IgD-negative memory B cell (primary cell): ENCODE results near the gene PDE3B. TPM values are rescaled to one million over a fixed set of nuclear protein-coding genes. Genes with fewer than 3 reads are reported as not detected.
"Not testable (repeated sequence)": the region's sequence is repeated elsewhere in the genome, so short reads cannot be mapped to it uniquely, and the experiment has no call there.

Source experiments
- H3K27ac Mint-ChIP-seq, 3 donors: one replicate each; pipeline ENCODE4 v1.8.0; 2020 to 2022; ENCODE audit warnings: mild to moderate bottlenecking in 3 of 3, mixed read lengths in 3 of 3, moderate library complexity in 1 of 3
- H3K27me3 Mint-ChIP-seq: one replicate; pipeline ENCODE4 v1.8.0; 2021; ENCODE audit warnings: mixed read lengths
- H3K36me3 Mint-ChIP-seq: one replicate; pipeline ENCODE4 v1.8.0; 2020; ENCODE audit warnings: mild to moderate bottlenecking, mixed read lengths
- H3K4me1 Mint-ChIP-seq, 3 donors: one replicate each; pipeline ENCODE4 v1.8.0; 2020 to 2022; ENCODE audit warnings: mixed read lengths in 3 of 3, mild to moderate bottlenecking in 1 of 3
- H3K4me3 Mint-ChIP-seq, 4 donors: one replicate each; pipeline ENCODE4 v1.8.0; 2020 to 2022; ENCODE audit warnings: mild to moderate bottlenecking in 4 of 4, mixed read lengths in 4 of 4, moderate library complexity in 3 of 4
- H3K9me3 Mint-ChIP-seq, 3 donors: one replicate each; pipeline ENCODE4 v1.8.0; 2020 to 2021; ENCODE audit warnings: mixed read lengths in 3 of 3, mild to moderate bottlenecking in 1 of 3
- polyA plus RNA-seq: library from polyadenylated mRNA; unstranded; fragments of 300-500 nt; fragmentation: Illumina TruSeq; gene quantifications from one replicate; pipeline ENCODE4 v1.2.3, GENCODE V29; 2021

The PDE3B gene
- polyA plus RNA-seq, 1 donor from 2014 or later: 5.5 TPM

DNA sequence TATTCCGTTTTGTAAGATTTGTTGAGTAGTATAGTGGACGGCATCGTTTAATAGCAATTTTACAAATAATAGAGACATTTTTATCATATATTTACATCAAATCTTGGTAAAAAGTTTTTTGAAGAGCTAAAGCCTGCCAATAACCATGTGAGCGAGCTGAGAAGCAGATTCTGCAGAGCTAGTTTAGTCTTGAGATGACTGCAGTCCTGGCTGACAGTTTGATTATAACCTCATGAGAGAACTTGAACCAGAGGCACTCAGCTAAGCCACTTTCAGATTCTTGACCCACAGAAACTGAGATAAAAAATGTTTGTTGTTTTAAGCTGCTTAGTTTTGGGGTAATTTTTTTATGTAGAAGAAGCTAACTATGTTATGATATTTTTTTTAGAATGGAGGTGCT is 78.9 kb downstream of the PDE3B start:
- Mint-ChIP-seq H3K27ac (no peak overlapping the region), H3K36me3 (no peaks in the 10 kb centered on the region), H3K4me3 (no peak overlapping the region), H3K9me3 (no peaks in the 10 kb centered on the region), H3K4me1 (peaks cover 0 to 2% (median 0%) of the 10 kb centered on the region in 3 donors), H3K27me3 (peaks cover 3% of the 10 kb centered on the region)

DNA sequence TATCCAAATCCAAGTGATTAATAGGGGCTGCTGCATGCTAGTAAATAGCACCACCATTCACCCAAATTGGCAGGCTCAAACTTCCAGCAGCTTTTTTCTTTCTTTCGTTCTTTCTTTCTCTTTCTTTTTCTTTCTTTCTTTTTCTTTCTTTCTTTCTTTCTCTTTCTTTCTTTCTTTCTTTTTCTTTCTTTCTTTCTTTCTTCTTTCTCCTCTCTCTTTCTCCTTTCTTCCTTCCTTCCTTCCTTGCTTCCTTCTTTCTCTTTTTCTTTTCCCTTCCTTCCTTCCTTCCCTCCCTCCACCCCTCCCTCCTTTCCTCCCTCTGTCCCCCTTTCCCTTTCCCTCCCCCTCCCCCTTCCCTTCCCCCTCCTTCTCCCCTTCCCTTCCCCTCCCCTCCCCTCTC is 81.5 kb downstream of the PDE3B start:
- no peaks in the 10 kb centered on the region for H3K9me3 Mint-ChIP-seq
- H3K36me3 Mint-ChIP-seq: no peaks in the 10 kb centered on the region
- no peak overlapping the region for H3K4me3 Mint-ChIP-seq
- peaks cover 0 to 5% (median 1%) of the 10 kb centered on the region in 3 donors for H3K4me1 Mint-ChIP-seq
- H3K27me3 Mint-ChIP-seq: peaks cover 3% of the 10 kb centered on the region
- H3K27ac Mint-ChIP-seq: no peak overlapping the region

DNA sequence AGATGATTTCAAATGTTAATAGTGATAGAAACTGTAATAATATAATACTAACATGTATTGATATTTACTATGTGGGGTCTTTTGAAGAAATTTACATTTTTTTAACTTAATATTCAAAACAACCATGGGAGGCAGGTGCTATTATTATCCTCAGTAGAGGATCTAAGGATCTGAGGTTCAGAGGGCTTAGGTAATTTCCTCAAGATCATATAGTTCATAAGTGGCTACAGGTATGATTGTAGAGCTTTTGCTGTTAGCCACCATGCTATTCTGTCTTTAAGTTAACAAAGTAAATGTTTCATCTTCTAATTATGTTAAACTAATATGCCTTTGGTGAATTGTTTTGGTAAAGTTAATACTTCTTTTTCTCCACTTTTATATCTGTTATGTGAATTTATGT is 83.6 kb downstream of the PDE3B start:
- no peaks in the 10 kb centered on the region for H3K36me3 Mint-ChIP-seq
- H3K4me1 Mint-ChIP-seq: peaks cover 0 to 5% (median 1%) of the 10 kb centered on the region in 3 donors
- H3K9me3 Mint-ChIP-seq: no peaks in the 10 kb centered on the region
- peaks cover 3% of the 10 kb centered on the region for H3K27me3 Mint-ChIP-seq
- no peak overlapping the region for H3K27ac Mint-ChIP-seq
- H3K4me3 Mint-ChIP-seq: no peak overlapping the region

DNA sequence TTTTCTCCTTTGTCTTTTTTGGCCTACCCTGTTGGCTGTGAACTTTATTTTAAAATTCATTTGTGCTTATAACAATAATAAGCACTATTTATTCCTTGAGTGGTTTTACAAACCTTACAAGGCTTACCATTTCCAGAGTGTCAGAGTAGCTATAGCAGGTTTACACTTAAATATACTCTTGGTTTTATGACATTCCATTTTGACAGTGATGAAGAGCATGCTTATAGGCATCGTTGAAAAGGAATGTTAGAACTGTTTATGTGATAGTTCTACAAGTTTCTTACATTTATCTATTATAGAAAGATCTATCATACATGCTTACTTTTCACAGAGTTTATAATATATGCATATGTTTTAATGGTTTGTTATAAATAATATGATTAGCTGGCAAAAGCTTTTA is 84.1 kb downstream of the PDE3B start:
- Mint-ChIP-seq H3K4me1 (peaks cover 0 to 5% (median 1%) of the 10 kb centered on the region in 3 donors), H3K9me3 (no peaks in the 10 kb centered on the region), H3K27me3 (peaks cover 3% of the 10 kb centered on the region), H3K36me3 (no peaks in the 10 kb centered on the region), H3K27ac (no peak overlapping the region), H3K4me3 (no peak overlapping the region)

DNA sequence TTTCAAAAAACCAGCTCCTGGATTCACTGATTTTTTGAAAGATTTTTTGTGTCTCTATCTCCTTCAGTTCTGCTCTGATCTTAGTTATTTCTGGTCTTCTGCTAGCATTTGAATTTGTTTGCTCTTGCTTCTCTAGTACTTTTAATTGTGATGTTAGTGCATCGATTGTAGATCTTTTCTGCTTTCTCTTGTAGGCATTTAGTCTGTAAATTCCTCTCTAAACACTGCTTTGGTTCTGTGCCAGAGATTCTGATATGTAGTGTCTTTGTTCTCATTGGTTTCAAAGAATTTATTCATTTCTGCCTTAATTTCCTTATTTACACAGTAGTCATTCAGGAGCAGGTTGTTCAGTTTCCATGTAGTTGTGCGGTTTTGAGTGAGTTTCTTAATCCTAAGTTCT is 96.9 kb downstream of the PDE3B start:
- H3K27me3 Mint-ChIP-seq, H3K9me3 Mint-ChIP-seq, H3K27ac Mint-ChIP-seq, H3K36me3 Mint-ChIP-seq, H3K4me3 Mint-ChIP-seq, H3K4me1 Mint-ChIP-seq: not testable (repeated sequence)

DNA sequence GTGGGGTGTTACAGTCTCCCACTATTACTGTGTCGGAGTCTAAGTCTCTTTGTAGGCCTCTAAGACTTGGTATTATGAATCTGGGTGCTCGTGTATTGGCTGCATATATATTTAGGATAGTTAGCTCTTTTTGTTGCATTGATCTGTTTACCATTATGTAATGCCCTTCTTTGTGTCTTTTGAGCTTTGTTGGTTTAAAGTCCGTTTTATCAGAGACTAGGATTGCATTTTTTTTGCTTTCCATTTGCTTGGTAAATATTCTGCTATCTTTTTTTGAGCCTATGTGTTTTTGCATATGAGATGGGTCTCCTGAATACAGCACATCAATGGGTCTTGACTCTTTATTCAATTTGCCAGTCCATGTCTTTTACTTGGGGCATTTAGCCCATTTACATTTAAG is 97.6 kb downstream of the PDE3B start:
- H3K9me3 Mint-ChIP-seq: peaks cover 0 to 7% (median 2%) of the 10 kb centered on the region in 3 donors
- peaks cover 2% of the 10 kb centered on the region for H3K36me3 Mint-ChIP-seq
- H3K27me3 Mint-ChIP-seq: peaks cover 5% of the 10 kb centered on the region
- H3K4me3 Mint-ChIP-seq: no peak overlapping the region
- peaks cover 0 to 2% (median 0%) of the 10 kb centered on the region in 3 donors for H3K4me1 Mint-ChIP-seq
- no peak overlapping the region for H3K27ac Mint-ChIP-seq

DNA sequence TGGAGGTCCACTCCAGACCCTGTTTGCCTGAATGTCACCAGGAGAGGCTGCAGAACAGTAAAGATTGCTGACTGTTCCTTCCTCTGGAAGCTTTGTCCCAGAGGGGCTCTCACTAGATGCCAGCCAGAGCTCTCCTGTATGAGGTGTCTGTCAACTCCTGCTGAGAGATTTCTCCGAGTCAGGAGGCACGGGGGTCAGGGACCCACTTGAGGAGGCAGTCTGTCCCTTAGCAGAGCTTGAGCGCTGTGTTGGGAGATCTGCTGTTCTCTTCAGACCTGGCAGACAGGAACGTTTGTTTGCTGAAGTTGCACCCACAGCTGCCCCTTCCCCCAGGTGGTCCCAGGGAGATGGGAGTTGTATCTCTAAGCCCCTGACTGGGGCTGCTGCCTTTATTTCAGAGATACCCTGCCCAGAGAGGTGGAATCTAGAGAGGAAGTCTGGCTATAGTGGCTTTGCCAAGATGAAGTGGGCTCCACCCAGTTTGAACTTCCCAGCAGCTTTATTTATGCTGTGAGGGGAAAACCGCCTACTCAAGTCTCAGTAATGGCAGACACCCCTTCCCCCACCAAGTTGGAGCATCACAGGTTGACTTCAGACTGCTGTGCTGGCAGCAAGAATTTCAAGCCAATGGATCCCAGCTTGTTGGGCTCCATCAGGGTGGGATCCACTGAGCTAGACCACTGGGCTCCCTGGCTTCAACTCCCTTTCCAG is 99.4 kb downstream of the PDE3B start:
- Mint-ChIP-seq H3K27ac (no peak overlapping the region), H3K4me1 (peaks cover 0 to 2% (median 0%) of the 10 kb centered on the region in 3 donors), H3K27me3 (peaks cover 5% of the 10 kb centered on the region), H3K36me3 (no peaks in the 10 kb centered on the region), H3K4me3 (no peak overlapping the region), H3K9me3 (peaks cover 0 to 7% (median 2%) of the 10 kb centered on the region in 3 donors)

DNA sequence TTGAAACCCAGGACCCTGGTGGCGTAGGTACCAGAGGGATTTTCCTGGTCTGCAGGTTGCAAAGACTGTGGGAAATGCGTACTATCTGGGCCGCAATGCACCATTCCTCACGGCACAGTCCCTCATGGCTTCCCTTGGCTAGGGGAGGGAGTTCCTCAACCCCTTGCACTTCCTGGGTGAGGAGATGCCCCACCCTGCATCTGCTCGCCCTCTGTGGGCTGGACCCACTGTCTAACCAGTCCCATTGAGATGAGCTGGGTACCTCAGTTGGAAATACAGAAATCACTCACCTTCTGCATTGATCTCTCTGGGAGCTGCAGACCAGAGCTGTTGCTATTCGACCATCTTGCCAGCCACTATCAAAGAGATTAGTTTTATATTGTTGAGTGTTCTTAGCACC is 100.1 kb downstream of the PDE3B start:
- not testable (repeated sequence) for H3K36me3 Mint-ChIP-seq, H3K27me3 Mint-ChIP-seq, H3K27ac Mint-ChIP-seq, H3K4me1 Mint-ChIP-seq, H3K4me3 Mint-ChIP-seq, H3K9me3 Mint-ChIP-seq

DNA sequence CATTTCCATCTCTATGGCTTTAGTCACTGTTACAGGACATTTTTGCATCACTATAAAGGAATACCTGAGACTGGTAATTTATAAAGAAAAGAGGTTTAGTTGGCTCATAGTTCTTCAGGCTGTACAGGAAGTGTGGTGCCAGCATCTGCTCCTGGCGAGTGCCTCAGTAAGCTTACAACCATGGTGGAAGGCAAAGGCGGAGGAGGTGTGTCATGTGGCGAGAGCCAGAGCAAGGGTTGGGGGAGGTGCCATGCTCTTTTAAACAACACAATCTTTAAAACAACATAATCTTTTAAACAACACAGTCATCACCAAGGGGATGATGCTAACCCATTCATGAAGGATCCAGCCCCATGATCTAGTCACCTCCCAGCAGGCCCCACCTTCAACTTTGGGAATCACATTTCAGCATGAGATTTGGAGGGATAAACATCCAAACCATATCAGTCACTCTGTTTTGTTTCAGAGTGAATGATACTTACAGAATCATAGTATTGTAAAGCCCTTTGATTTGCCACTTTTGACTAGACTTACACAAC is 103.3 kb downstream of the PDE3B start:
- H3K27me3 Mint-ChIP-seq: peaks cover 2% of the 10 kb centered on the region
- H3K36me3 Mint-ChIP-seq: peaks cover 2% of the 10 kb centered on the region
- H3K4me3 Mint-ChIP-seq: no peak overlapping the region
- no peak overlapping the region for H3K27ac Mint-ChIP-seq
- H3K4me1 Mint-ChIP-seq: peaks cover 0 to 7% (median 0%) of the 10 kb centered on the region in 3 donors
- H3K9me3 Mint-ChIP-seq: peaks cover 0 to 5% (median 2%) of the 10 kb centered on the region in 3 donors

DNA sequence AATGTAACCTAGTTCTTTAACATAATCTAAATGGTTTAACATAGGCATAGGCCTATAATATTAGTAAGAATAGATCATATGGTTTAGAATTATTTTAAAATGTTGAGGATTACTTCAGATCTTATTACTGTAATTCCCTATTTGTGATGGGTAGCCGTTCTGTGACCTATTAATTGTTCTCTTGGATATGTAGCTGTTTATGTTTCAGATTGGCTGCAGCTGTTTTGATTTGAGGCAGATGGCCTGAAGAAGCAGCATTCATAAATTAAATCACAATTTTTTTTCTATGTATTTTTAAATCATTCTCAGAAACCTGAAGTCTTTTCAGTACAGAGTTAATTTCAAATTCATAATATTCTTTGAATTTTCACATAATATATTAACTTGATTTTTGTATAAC is 104.5 kb downstream of the PDE3B start:
- H3K27ac Mint-ChIP-seq: no peak overlapping the region
- peaks cover 0 to 2% (median 0%) of the 10 kb centered on the region in 3 donors for H3K9me3 Mint-ChIP-seq
- peaks cover 2% of the 10 kb centered on the region for H3K36me3 Mint-ChIP-seq
- peaks cover 2% of the 10 kb centered on the region for H3K27me3 Mint-ChIP-seq
- H3K4me1 Mint-ChIP-seq: peaks cover 0 to 9% (median 5%) of the 10 kb centered on the region in 3 donors
- no peak overlapping the region for H3K4me3 Mint-ChIP-seq

DNA sequence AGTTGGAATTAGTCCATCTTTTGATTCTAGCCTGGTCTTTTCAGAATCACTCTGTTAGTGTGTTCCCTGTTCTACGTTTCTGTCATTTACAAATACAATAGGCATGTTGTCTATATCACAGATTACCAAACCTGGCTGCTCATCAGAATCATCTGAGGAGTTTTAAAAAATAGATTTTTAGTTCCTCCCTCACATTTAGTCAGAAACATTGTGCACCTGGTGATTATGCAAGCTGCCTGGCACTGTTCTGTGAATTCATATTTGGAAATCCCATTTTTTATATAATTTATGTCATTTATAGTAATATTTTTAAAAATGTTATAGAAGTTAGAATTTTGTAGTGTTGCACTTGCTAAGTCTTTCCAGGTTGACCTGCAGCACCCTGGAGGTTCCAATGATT is 107.3 kb downstream of the PDE3B start:
- peaks cover under 1% of the 10 kb centered on the region for H3K27me3 Mint-ChIP-seq
- H3K27ac Mint-ChIP-seq: no peak overlapping the region
- H3K36me3 Mint-ChIP-seq: peaks cover 2% of the 10 kb centered on the region
- peaks cover 0 to 7% (median 5%) of the 10 kb centered on the region in 3 donors for H3K4me1 Mint-ChIP-seq
- H3K4me3 Mint-ChIP-seq: no peak overlapping the region
- H3K9me3 Mint-ChIP-seq: no peaks in the 10 kb centered on the region

DNA sequence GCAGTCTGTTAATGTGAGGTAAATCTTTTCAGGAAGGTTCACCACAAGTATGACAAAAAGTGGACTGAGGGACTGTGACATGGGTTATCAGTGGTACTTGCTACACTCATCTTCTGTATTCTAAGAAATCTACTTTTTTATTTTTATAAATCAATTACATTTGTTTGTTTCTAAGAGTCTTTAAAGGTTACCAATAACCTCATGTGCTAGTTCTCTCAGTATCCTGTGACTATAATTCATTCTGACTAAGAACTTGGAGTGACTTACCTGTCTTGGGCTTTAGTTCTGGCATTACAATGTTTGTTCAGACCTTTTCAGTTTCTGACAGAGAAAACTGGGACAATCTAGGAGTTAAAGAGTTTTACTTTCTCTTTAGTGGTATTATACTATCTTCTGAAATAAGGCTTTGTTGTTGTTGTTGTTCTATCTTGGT is 108.4 kb downstream of the PDE3B start:
- no peaks in the 10 kb centered on the region for H3K9me3 Mint-ChIP-seq
- peaks cover 2% of the 10 kb centered on the region for H3K36me3 Mint-ChIP-seq
- no peaks in the 10 kb centered on the region for H3K27me3 Mint-ChIP-seq
- H3K4me1 Mint-ChIP-seq: peaks cover 0 to 7% (median 5%) of the 10 kb centered on the region in 3 donors
- no peak overlapping the region for H3K4me3 Mint-ChIP-seq
- H3K27ac Mint-ChIP-seq: no peak overlapping the region

DNA sequence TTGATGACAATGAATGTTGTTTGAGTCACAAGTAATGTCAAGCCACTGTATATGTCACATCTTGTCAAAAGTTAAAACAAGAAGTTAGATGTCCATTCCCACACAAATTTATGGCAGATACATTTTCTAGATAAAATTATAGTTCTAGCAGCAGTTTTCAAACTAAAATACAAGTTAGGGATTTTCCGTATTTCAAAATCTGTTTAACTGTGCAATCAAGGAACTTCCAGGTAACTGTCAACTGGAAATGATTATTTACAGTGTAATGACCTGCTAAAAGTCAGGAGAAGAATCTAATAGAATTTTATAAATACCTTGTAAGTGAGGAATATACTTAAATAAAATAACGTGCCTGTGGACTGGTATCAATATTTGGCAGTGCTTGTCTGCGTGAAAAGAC is 111.5 kb downstream of the PDE3B start:
- H3K27ac Mint-ChIP-seq: no peak overlapping the region
- no peaks in the 10 kb centered on the region for H3K9me3 Mint-ChIP-seq
- H3K27me3 Mint-ChIP-seq: no peaks in the 10 kb centered on the region
- peaks cover 0 to 7% (median 5%) of the 10 kb centered on the region in 3 donors for H3K4me1 Mint-ChIP-seq
- no peak overlapping the region for H3K4me3 Mint-ChIP-seq
- H3K36me3 Mint-ChIP-seq: no peaks in the 10 kb centered on the region

DNA sequence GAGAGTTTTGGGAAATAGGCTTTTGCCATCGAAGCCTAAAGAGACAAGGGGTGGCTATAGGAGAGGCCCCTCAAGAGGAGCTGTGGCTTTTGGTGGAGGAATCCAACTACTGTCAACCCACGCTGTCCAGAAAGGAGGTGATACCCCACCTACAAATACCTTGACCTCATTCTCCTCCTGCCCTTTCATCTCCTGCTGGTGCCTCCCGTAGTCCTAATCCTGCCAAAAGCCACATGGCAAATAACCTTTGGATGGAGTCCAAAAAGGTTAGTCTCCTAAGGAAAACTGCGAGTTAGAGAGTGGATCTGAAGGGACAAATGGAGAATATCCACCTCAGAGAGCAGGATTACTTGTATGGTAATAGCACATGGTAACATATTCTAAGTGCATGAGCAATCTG is 112.7 kb downstream of the PDE3B start:
- H3K9me3 Mint-ChIP-seq: no peaks in the 10 kb centered on the region
- no peaks in the 10 kb centered on the region for H3K27me3 Mint-ChIP-seq
- no peaks in the 10 kb centered on the region for H3K36me3 Mint-ChIP-seq
- no peak overlapping the region for H3K4me3 Mint-ChIP-seq
- peaks cover 0 to 6% (median 5%) of the 10 kb centered on the region in 3 donors for H3K4me1 Mint-ChIP-seq
- H3K27ac Mint-ChIP-seq: no peak overlapping the region

DNA sequence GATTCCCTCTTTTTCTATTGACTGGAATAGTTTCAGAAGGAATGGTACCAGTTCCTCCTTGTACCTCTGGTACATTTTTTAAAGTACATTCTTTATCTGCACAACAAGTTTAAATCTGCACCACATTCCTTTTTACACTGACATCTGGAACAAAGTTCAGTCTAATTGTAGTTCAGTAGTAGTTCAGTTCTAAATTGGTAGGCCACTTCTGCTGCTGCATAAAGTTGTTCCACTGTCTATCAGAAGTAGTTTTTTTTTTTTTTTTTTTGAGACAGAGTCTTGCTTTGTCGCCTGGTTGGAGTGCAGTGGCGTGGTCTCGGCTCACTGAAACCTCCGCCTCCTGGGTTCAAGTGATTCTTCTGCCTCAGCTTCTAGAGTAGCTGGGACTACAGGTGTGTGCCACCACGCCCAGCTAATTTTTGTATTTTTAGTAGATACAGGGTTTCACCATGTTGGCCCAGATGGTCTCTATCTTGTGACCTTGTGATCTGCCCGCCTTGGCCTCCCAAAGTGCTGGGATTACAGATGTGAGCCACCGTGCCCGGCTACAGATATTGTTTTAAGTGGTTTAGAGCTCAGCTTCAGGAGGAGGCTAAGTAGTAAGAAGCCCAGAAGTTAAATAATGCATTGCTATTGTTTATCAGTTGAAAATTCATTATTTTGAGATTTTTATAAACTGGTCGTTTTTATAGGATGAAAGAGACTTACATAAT is 115.9 kb downstream of the PDE3B start:
- not testable (repeated sequence) for H3K4me3 Mint-ChIP-seq, H3K36me3 Mint-ChIP-seq, H3K4me1 Mint-ChIP-seq, H3K27ac Mint-ChIP-seq, H3K9me3 Mint-ChIP-seq, H3K27me3 Mint-ChIP-seq
